Measurements from ENCODE around the gene WDR26.
"Not testable (repeated sequence)": the region's sequence is repeated elsewhere in the genome, so short reads cannot be mapped to it uniquely, and the experiment has no call there.

DNA sequence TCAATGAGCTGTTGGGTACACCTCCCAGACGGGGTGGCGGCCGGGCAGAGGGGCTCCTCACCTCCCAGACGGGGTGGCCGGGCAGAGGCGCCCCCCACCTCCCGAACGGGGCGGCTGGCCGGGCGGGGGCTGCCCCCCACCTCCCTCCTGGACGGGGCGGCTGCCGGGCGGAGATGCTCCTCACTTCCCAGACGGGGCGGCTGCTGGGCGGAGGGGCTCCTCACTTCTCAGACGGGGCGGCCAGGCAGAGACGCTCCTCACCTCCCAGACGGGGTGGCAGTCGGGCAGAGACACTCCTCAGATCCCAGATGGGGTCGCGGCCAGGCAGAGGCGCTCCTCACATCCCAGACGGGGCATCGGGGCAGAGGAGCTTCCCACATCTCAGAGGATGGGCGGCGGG, 84.9 kb downstream of the WDR26 start:
- TF ChIP-seq, protein P1, sequence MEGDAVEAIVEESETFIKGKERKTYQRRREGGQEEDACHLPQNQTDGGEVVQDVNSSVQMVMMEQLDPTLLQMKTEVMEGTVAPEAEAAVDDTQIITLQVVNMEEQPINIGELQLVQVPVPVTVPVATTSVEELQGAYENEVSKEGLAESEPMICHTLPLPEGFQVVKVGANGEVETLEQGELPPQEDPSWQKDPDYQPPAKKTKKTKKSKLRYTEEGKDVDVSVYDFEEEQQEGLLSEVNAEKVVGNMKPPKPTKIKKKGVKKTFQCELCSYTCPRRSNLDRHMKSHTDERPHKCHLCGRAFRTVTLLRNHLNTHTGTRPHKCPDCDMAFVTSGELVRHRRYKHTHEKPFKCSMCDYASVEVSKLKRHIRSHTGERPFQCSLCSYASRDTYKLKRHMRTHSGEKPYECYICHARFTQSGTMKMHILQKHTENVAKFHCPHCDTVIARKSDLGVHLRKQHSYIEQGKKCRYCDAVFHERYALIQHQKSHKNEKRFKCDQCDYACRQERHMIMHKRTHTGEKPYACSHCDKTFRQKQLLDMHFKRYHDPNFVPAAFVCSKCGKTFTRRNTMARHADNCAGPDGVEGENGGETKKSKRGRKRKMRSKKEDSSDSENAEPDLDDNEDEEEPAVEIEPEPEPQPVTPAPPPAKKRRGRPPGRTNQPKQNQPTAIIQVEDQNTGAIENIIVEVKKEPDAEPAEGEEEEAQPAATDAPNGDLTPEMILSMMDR (IDR thresholded peaks at IDR 0.05; ENCODE audit: insufficient read depth, low read depth, low read length), result not testable (repeated sequence)
- not testable (repeated sequence) for TF ChIP-seq EZH2 (IDR thresholded peaks at IDR 0.05; ENCODE audit: insufficient read depth, low read length)
